ENCODE measurements around the gene OSGEP. TPM values are rescaled to one million over a fixed set of nuclear protein-coding genes. Genes with fewer than 3 reads are reported as not detected.

The OSGEP gene
- total and polyA plus RNA-seq, 2 of the 13 experiments (the other 11 are each of a cell fraction or from before 2014, with no cell fraction given) = 39.7 to 41.1 TPM

GRCh38 chr14:20418501-20418909, 36.1 kb downstream of the OSGEP start (continued):
- TF ChIP-seq, protein P1, sequence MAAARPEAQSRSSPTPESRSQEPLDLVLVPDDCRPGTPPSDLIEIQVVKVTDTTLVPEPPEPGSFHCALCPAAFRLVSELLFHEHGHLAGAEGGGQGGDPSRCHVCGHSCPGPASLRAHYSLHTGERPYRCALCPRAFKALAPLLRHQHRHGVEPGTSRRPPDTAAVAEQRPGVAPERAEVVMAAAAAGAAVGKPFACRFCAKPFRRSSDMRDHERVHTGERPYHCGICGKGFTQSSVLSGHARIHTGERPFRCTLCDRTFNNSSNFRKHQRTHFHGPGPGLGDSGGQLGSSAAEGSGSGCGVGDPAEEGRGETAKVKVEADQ (CRISPR knock-in tag; IDR thresholded peaks at IDR 0.05; ENCODE audit: borderline replicate concordance) = no peak
- no peak for TF ChIP-seq YEATS2 (CRISPR knock-in tag; IDR thresholded peaks at IDR 0.05; ENCODE audit: borderline replicate concordance)
- no peak for TF ChIP-seq SIX4 (CRISPR knock-in tag; IDR thresholded peaks at IDR 0.05)
- TF ChIP-seq SP1 (IDR thresholded peaks at IDR 0.05) = no peak
- TF ChIP-seq SP1 (CRISPR knock-in tag; IDR thresholded peaks at IDR 0.05) = no peak
- no peak for TF ChIP-seq PCBP1 (IDR thresholded peaks at IDR 0.05; ENCODE audit: borderline replicate concordance, low read depth, low read length)
- TF ChIP-seq, protein P2, sequence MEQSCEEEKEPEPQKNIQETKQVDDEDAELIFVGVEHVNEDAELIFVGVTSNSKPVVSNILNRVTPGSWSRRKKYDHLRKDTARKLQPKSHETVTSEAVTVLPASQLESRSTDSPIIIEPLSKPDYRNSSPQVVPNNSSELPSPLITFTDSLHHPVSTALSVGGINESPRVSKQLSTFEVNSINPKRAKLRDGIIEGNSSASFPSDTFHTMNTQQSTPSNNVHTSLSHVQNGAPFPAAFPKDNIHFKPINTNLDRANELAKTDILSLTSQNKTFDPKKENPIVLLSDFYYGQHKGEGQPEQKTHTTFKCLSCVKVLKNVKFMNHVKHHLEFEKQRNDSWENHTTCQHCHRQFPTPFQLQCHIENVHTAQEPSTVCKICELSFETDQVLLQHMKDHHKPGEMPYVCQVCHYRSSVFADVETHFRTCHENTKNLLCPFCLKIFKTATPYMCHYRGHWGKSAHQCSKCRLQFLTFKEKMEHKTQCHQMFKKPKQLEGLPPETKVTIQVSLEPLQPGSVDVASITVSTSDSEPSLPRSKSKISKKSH (CRISPR knock-in tag; IDR thresholded peaks at IDR 0.05; ENCODE audit: borderline replicate concordance) = no peak
- peak in 1 of 2 experiments; percentile 39; a peak in 1 of 4 replicates for TF ChIP-seq EP300 (IDR thresholded peaks at IDR 0.05; ENCODE audit: low read depth in 2 of 2, low read length in 2 of 2)
- TF ChIP-seq EP300 (CRISPR knock-in tag; IDR thresholded peaks at IDR 0.05; ENCODE audit: borderline replicate concordance) = no peak
- TF ChIP-seq ZNF235 (CRISPR knock-in tag; IDR thresholded peaks at IDR 0.05; ENCODE audit: borderline replicate concordance) = no peak
- TF ChIP-seq ZNF124 (CRISPR knock-in tag; IDR thresholded peaks at IDR 0.05) = no peak
- no peak for TF ChIP-seq ZNF609 (CRISPR knock-in tag; IDR thresholded peaks at IDR 0.05; ENCODE audit: borderline replicate concordance)
- TF ChIP-seq CENPX (CRISPR knock-in tag; IDR thresholded peaks at IDR 0.05) = no peak
- TF ChIP-seq, protein P3, sequence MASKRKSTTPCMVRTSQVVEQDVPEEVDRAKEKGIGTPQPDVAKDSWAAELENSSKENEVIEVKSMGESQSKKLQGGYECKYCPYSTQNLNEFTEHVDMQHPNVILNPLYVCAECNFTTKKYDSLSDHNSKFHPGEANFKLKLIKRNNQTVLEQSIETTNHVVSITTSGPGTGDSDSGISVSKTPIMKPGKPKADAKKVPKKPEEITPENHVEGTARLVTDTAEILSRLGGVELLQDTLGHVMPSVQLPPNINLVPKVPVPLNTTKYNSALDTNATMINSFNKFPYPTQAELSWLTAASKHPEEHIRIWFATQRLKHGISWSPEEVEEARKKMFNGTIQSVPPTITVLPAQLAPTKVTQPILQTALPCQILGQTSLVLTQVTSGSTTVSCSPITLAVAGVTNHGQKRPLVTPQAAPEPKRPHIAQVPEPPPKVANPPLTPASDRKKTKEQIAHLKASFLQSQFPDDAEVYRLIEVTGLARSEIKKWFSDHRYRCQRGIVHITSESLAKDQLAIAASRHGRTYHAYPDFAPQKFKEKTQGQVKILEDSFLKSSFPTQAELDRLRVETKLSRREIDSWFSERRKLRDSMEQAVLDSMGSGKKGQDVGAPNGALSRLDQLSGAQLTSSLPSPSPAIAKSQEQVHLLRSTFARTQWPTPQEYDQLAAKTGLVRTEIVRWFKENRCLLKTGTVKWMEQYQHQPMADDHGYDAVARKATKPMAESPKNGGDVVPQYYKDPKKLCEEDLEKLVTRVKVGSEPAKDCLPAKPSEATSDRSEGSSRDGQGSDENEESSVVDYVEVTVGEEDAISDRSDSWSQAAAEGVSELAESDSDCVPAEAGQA (IDR thresholded peaks at IDR 0.05; ENCODE audit: low read depth) = no peak
- TF ChIP-seq, protein P3 (CRISPR knock-in tag; IDR thresholded peaks at IDR 0.05; ENCODE audit: borderline replicate concordance) = no peak
- no peak for TF ChIP-seq PHB2 (IDR thresholded peaks at IDR 0.05; ENCODE audit: partially characterized antibody)
